ENCODE measurements around the gene DLG3. TPM values are rescaled to one million over a fixed set of nuclear protein-coding genes. Genes with fewer than 3 reads are reported as not detected.

DLG3 gene
- total and polyA plus RNA-seq, 4 experiments from 2014 or later: 5.3 to 14.2 (median 12.0) TPM

- H3K27ac ChIP-seq (ENCODE audit: low read depth, low read length): no peak overlapping the region
- no peak overlapping the region for H3K4me3 Mint-ChIP-seq
- POLR2A ChIA-PET (ENCODE audit: partially characterized antibody): no interaction called here
- no peak overlapping the region for H3K4me3 ChIP-seq (ENCODE audit: low read length in 2 of 2)
- H3K36me3 Mint-ChIP-seq: no peaks in the 10 kb centered on the region
- intact Hi-C loops (cut with micrococcal nuclease): no loop called here
- H3K9me3 Mint-ChIP-seq: no peaks in the 10 kb centered on the region
- no peaks in the 10 kb centered on the region for H3K27me3 ChIP-seq (ENCODE audit: insufficient read depth, low read length)
- H3K4me1 ChIP-seq (ENCODE audit: insufficient read depth, low read length): peaks cover 16% of the 10 kb centered on the region
- DNase-seq: no peak
- H3K36me3 ChIP-seq (ENCODE audit: insufficient read depth, low read length): no peaks in the 10 kb centered on the region
- CTCF ChIA-PET (ENCODE audit: partially characterized antibody): no interaction called here
- peak overlapping the region in 1 of 7 donors; percentile 52 for H3K27ac Mint-ChIP-seq
- H3K4me1 Mint-ChIP-seq: peaks cover 11 to 26% (median 20%) of the 10 kb centered on the region in 4 donors
- no peaks in the 10 kb centered on the region for H3K9me3 ChIP-seq (ENCODE audit: control insufficient read depth in 1 of 2, low read length in 2 of 2)
- peaks cover 3 to 5% of the 10 kb centered on the region in 2 donors for H3K27me3 Mint-ChIP-seq
Observed at GRCh38 chrX:70449457-70449966, 4.9 kb downstream of the DLG3 start.

DNA sequence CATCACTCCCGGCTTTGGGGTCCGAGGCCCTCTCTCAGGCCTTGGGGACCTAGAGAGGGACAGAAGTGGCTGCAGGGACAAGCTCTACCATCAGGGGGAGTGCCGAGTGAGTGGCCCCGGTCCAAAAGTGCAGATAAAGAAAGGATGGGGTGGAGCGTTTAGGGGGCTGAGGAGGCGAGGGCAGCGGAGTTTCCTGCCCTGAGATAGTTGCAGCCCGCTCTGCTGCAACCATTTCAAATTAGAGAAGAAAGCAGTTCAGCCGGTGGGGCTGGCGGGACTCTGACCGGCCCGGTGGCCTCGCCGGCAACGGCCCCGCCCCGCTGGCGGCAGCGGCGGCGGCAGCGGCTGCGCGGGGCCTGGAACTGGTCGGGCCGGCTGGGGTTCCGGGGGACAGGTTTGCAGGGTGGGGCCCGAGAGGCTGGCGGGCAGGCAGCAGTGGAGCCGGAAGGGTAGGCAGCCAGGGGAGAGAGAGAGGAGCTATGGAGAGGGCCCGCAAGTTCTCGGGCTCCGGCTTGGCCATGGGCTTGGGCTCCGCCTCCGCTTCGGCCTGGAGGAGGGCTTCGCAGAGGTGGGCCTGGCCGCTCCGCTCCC lies 7.6 kb downstream of the DLG3 start:
- H3K4me1 Mint-ChIP-seq: peaks cover 23 to 48% (median 32%) of the 10 kb centered on the region in 4 donors
- H3K27me3 ChIP-seq (ENCODE audit: insufficient read depth, low read length): no peaks in the 10 kb centered on the region
- H3K9me3 ChIP-seq (ENCODE audit: control insufficient read depth in 1 of 2, low read length in 2 of 2): no peaks in the 10 kb centered on the region
- H3K9me3 Mint-ChIP-seq: no peaks in the 10 kb centered on the region
- H3K27ac Mint-ChIP-seq: peak overlapping the region; percentile 80 to 94 (median 91)
- H3K27me3 Mint-ChIP-seq: no peaks in the 10 kb centered on the region
- no peaks in the 10 kb centered on the region for H3K36me3 ChIP-seq (ENCODE audit: insufficient read depth, low read length)
- peak overlapping the region in 1 of 2 donors; percentile 56 for H3K4me3 ChIP-seq (ENCODE audit: low read length in 2 of 2)
- peaks cover 33% of the 10 kb centered on the region for H3K4me1 ChIP-seq (ENCODE audit: insufficient read depth, low read length)
- ChIA-PET POLR2A (ENCODE audit: partially characterized antibody) (interaction anchor here (0.9 to 2.8 kb wide), 4 partner anchors 17 to 730 kb away, joined by 3 to 14 read pairs (median 4); partner anchors contain the start of gene IGBP1), CTCF (ENCODE audit: partially characterized antibody) (interaction anchor here (1.1 to 4.7 kb wide), 6 partner anchors 8 to 212 kb away, joined by 3 to 23 read pairs (median 5); no protein-coding TSS in a partner anchor)
- H3K36me3 Mint-ChIP-seq: no peaks in the 10 kb centered on the region
- intact Hi-C loops (cut with micrococcal nuclease): loop anchor here (5.0 kb wide), 2 partner anchors 305 to 320 kb away; partner anchors contain the start of gene IGBP1
- DNase-seq: peak; percentile 44 to 62 (median 53)
- H3K4me3 Mint-ChIP-seq: peak overlapping the region; percentile 90 to 94 (median 92)
- H3K27ac ChIP-seq (ENCODE audit: low read depth, low read length): peak overlapping the region; percentile 38

GRCh38 chrX:70453024-70453618 lies 8.5 kb downstream of the DLG3 start:
- Mint-ChIP-seq H3K27me3 (no peaks in the 10 kb centered on the region), H3K36me3 (no peaks in the 10 kb centered on the region), H3K4me1 (peaks cover 23 to 48% (median 32%) of the 10 kb centered on the region in 4 donors), H3K4me3 (peak overlapping the region; percentile 62 to 92 (median 82)), H3K27ac (peak overlapping the region; percentile 38 to 91 (median 74)), H3K9me3 (no peaks in the 10 kb centered on the region)
- ChIA-PET CTCF (ENCODE audit: partially characterized antibody) (interaction anchor here (1.5 to 4.7 kb wide), 3 partner anchors 9 to 211 kb away, joined by 5 to 23 read pairs (median 5); no protein-coding TSS in a partner anchor), POLR2A (ENCODE audit: partially characterized antibody) (interaction anchor here (1.4 to 2.8 kb wide), 2 partner anchors 18 to 320 kb away, joined by 5 to 14 read pairs; partner anchors contain the start of gene IGBP1)
- no peaks in the 10 kb centered on the region for H3K9me3 ChIP-seq (ENCODE audit: control insufficient read depth in 1 of 2, low read length in 2 of 2)
- DNase-seq: no peak
- H3K27ac ChIP-seq (ENCODE audit: low read depth, low read length): peak overlapping the region; percentile 38
- intact Hi-C loops (cut with micrococcal nuclease): loop anchor here (5.0 kb wide), 2 partner anchors 304 to 321 kb away; partner anchors contain the start of gene IGBP1
- H3K27me3 ChIP-seq (ENCODE audit: insufficient read depth, low read length): no peaks in the 10 kb centered on the region
- H3K4me1 ChIP-seq (ENCODE audit: insufficient read depth, low read length): peaks cover 33% of the 10 kb centered on the region
- no peaks in the 10 kb centered on the region for H3K36me3 ChIP-seq (ENCODE audit: insufficient read depth, low read length)
- H3K4me3 ChIP-seq (ENCODE audit: low read length in 2 of 2): peak overlapping the region in 1 of 2 donors; percentile 56

DNA sequence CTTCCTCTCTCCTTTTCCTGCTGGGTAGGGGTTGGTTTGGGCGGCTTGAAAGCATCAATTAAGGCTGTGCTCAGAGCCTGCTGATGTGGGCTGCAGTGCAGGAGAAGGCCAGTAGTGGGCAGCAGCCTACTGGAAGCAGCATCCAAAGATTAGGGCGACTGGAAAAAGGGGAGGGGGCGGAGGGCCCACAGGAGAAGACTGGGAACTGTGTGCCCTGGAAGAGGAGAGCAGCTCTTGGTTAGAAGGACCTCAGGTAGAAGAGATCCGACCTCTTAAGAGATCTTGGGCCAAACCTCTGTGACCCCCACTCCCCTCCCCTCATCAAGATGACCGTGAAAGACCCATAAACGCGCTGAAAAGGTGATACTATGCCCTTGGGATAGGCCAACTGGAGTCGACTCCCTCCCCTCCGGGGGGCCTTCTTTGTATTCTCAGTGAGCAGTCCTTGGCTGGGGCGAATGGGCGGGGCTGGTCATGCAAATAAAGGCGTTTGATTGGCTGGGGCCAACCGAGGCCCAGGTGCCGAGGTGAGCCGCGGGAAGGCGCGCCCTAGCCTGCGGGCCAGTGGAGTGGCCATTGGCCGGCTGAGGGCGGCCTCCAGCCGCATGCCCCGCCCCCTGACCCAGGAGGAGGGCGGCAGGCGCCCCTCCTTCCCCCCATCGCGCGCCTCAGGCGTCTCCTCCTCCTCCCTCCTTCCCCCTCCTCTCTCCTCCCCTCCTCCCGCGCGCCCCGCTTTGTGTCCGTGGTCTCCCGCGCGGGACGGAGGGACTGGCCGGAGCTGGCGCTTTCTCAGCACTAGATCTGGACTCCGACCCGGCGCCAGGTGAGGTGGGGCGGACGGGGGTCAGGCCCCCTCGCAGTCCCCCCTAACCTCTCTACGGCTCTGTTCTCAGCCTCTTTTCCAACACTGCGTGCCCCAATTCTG lies 10.1 kb downstream of the DLG3 start:
- no peaks in the 10 kb centered on the region for H3K9me3 ChIP-seq (ENCODE audit: control insufficient read depth in 1 of 2, low read length in 2 of 2)
- H3K4me1 Mint-ChIP-seq: peaks cover 23 to 48% (median 32%) of the 10 kb centered on the region in 4 donors
- intact Hi-C loops (cut with micrococcal nuclease): loop anchor here (1.0 to 5.0 kb wide), 4 partner anchors 20 to 322 kb away; partner anchors contain the start of gene IGBP1
- no peaks in the 10 kb centered on the region for H3K9me3 Mint-ChIP-seq
- ChIA-PET CTCF (ENCODE audit: partially characterized antibody) (interaction anchor here (1.0 to 4.7 kb wide), 6 partner anchors 8 to 210 kb away, joined by 4 to 23 read pairs (median 6); partner anchors contain the start of gene DLG3), POLR2A (ENCODE audit: partially characterized antibody) (interaction anchor here (1.2 to 2.6 kb wide), 2 partner anchors 20 to 321 kb away, joined by 3 to 12 read pairs; partner anchors contain the start of gene IGBP1)
- H3K4me3 ChIP-seq (ENCODE audit: low read length in 2 of 2): peak overlapping the region; percentile 57 to 60
- H3K36me3 Mint-ChIP-seq: peaks cover 0 to 5% of the 10 kb centered on the region in 2 donors
- H3K27ac Mint-ChIP-seq: peak overlapping the region; percentile 78 to 94 (median 92)
- no peaks in the 10 kb centered on the region for H3K27me3 Mint-ChIP-seq
- H3K36me3 ChIP-seq (ENCODE audit: insufficient read depth, low read length): no peaks in the 10 kb centered on the region
- H3K4me3 Mint-ChIP-seq: peak overlapping the region; percentile 77 to 90 (median 88)
- DNase-seq: peak; percentile 68 to 92 (median 73)
- peak overlapping the region; percentile 60 for H3K27ac ChIP-seq (ENCODE audit: low read depth, low read length)
- no peaks in the 10 kb centered on the region for H3K27me3 ChIP-seq (ENCODE audit: insufficient read depth, low read length)
- H3K4me1 ChIP-seq (ENCODE audit: insufficient read depth, low read length): peaks cover 33% of the 10 kb centered on the region

DNA sequence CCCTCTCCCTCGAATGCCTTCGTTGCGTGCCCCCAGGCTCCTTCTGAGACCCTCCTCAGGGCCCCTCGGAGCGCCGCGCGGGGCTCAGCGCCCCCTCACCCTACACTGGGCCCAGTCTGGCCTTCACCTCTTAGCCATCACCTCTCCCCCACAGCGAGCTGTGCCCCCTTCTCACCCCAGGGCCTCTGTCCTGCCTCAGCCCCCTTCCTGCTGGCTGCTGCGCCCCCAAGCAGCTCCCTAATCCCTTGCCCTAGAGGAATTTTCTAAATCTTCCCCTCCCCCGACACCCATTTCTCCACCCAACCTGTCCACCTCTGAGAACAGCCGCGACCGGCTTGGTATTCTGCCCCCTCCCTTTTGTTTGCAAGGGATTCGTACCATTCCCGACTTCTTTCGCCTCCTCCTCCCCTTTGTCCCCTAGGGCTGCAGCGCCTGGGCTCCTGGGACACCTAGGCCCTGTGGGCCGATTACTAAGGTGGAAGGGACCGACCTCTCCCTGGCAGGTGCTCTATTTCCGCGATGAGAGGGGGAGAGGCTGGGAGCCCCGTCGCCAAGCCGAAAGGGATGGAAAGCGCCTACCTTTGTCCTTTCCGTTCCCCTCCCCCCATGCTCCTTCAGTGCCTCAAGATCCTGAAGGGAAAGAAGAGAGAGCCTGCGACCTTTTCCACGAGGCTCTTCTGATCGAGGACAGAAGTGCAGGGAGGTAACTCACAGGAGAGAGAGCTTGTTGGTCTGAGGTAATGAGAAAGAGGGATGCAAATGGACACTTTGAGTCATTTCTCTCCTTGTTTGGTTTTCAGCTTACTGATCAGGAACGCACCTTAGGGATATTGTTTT lies 10.9 kb downstream of the DLG3 start:
- ChIA-PET CTCF (ENCODE audit: partially characterized antibody) (interaction anchor here (1.2 to 3.3 kb wide), 4 partner anchors 11 to 322 kb away, joined by 4 to 11 read pairs (median 6); partner anchors contain the start of genes DLG3 and IGBP1), POLR2A (ENCODE audit: partially characterized antibody) (interaction anchor here (0.9 to 2.6 kb wide), 4 partner anchors 15 to 322 kb away, joined by 3 to 12 read pairs (median 4); partner anchors contain the start of gene IGBP1)
- Mint-ChIP-seq H3K36me3 (peaks cover 0 to 10% of the 10 kb centered on the region in 2 donors), H3K27ac (peak overlapping the region; percentile 78 to 92 (median 86)), H3K27me3 (no peaks in the 10 kb centered on the region), H3K4me3 (peak overlapping the region; percentile 72 to 90 (median 86)), H3K4me1 (peaks cover 24 to 48% (median 33%) of the 10 kb centered on the region in 4 donors), H3K9me3 (no peaks in the 10 kb centered on the region)
- H3K4me3 ChIP-seq (ENCODE audit: low read length in 2 of 2): peak overlapping the region; percentile 57 to 60
- no peaks in the 10 kb centered on the region for H3K36me3 ChIP-seq (ENCODE audit: insufficient read depth, low read length)
- DNase-seq: no peak
- intact Hi-C loops (cut with micrococcal nuclease): loop anchor here (2.0 kb wide), 1 partner anchor 21 kb away; no protein-coding TSS in a partner anchor
- peaks cover 33% of the 10 kb centered on the region for H3K4me1 ChIP-seq (ENCODE audit: insufficient read depth, low read length)
- H3K27ac ChIP-seq (ENCODE audit: low read depth, low read length): peak overlapping the region; percentile 60
- no peaks in the 10 kb centered on the region for H3K9me3 ChIP-seq (ENCODE audit: control insufficient read depth in 1 of 2, low read length in 2 of 2)
- no peaks in the 10 kb centered on the region for H3K27me3 ChIP-seq (ENCODE audit: insufficient read depth, low read length)
